Measurements from ENCODE around the gene SLC38A6.

- TF ChIP-seq, protein P1, sequence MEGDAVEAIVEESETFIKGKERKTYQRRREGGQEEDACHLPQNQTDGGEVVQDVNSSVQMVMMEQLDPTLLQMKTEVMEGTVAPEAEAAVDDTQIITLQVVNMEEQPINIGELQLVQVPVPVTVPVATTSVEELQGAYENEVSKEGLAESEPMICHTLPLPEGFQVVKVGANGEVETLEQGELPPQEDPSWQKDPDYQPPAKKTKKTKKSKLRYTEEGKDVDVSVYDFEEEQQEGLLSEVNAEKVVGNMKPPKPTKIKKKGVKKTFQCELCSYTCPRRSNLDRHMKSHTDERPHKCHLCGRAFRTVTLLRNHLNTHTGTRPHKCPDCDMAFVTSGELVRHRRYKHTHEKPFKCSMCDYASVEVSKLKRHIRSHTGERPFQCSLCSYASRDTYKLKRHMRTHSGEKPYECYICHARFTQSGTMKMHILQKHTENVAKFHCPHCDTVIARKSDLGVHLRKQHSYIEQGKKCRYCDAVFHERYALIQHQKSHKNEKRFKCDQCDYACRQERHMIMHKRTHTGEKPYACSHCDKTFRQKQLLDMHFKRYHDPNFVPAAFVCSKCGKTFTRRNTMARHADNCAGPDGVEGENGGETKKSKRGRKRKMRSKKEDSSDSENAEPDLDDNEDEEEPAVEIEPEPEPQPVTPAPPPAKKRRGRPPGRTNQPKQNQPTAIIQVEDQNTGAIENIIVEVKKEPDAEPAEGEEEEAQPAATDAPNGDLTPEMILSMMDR (IDR thresholded peaks at IDR 0.05) = no peak
- no peak for TF ChIP-seq POLR2AphosphoS5 (IDR thresholded peaks at IDR 0.05)
Observed at GRCh38 chr14:61019537-61019936, 38.5 kb downstream of the SLC38A6 start.
